Measurements from ENCODE around the gene ERFE. TPM values are rescaled to one million over a fixed set of nuclear protein-coding genes. Genes with fewer than 3 reads are reported as not detected.
A peak's percentile ranks its signal among the peaks of the same experiment; 100 is the strongest.

The ERFE gene
- total RNA-seq, 4 donors from 2014 or later, result 0.35 to 0.94 (median 0.74) TPM; not detected in 1

GRCh38 chr2:238137885-238138284 lies 20.9 kb upstream of the ERFE start:
- H3K9me3 ChIP-seq, result no peaks in the 10 kb centered on the region
- H3K4me3 ChIP-seq, result no peak overlapping the region
- TF ChIP-seq CTCF (IDR thresholded peaks at IDR 0.05) (no peak), POLR2AphosphoS5 (IDR thresholded peaks at IDR 0.05) (no peak), POLR2A (IDR thresholded peaks at IDR 0.05) (no peak), EP300 (IDR thresholded peaks at IDR 0.05) (no peak)
- no peak for ATAC-seq
- H3K27me3 ChIP-seq, result no peaks in the 10 kb centered on the region
- peaks cover 0 to 50% (median 14%) of the 10 kb centered on the region in 3 donors for H3K4me1 ChIP-seq
- H3K27ac ChIP-seq, result peak overlapping the region in 2 of 4 donors; percentile 36 to 39
- 86% methylated on average over 6 of the region's 13 CpGs; no CpG with 5 or more reads in 1 of the 2 donors for WGBS, 2 donors (ENCODE audit: low coverage in 1 of 2)
- H3K36me3 ChIP-seq, result peaks cover 0 to 6% of the 10 kb centered on the region in 2 donors

GRCh38 chr2:238138331-238139195 lies 20.2 kb upstream of the ERFE start, which contains the start of gene KLHL30:
KLHL30 (plus strand) TSS chr2:238138668; CDS start chr2:238140755, 2,087 bp downstream.
- peaks cover 0 to 57% (median 16%) of the 10 kb centered on the region in 3 donors for H3K4me1 ChIP-seq
- peak; percentile 70 for ATAC-seq
- no peak for TF ChIP-seq POLR2A (IDR thresholded peaks at IDR 0.05)
- no peak for TF ChIP-seq EP300 (IDR thresholded peaks at IDR 0.05)
- TF ChIP-seq POLR2AphosphoS5 (IDR thresholded peaks at IDR 0.05), result no peak
- TF ChIP-seq CTCF (IDR thresholded peaks at IDR 0.05), result no peak
- peak within 1 kb of the TSS in 3 of 4 donors; percentile 36 to 66 (median 39) for H3K27ac ChIP-seq
- peak within 1 kb of the TSS; percentile 14 to 48 for H3K4me3 ChIP-seq
- peaks cover 0 to 6% of the 10 kb centered on the region in 2 donors for H3K36me3 ChIP-seq
- H3K9me3 ChIP-seq, result no peaks in the 10 kb centered on the region
- no peaks in the 10 kb centered on the region for H3K27me3 ChIP-seq
- WGBS, 2 donors (ENCODE audit: low coverage in 1 of 2), result no CpG with 5 or more reads among the region's 22 CpGs

- Histone ChIP-seq H3K4me3 (peak overlapping the region; percentile 14 to 48), H3K36me3 (peaks cover 0 to 6% of the 10 kb centered on the region in 2 donors), H3K9me3 (no peaks in the 10 kb centered on the region), H3K27ac (peak overlapping the region in 2 of 4 donors; percentile 39 to 66), H3K4me1 (peaks cover 0 to 61% (median 17%) of the 10 kb centered on the region in 3 donors), H3K27me3 (no peaks in the 10 kb centered on the region)
- 60% methylated on average over 16 of the region's 56 CpGs; no CpG with 5 or more reads in 1 of the 2 donors for WGBS, 2 donors (ENCODE audit: low coverage in 1 of 2)
- ATAC-seq, result peak; percentile 1
- TF ChIP-seq CTCF (IDR thresholded peaks at IDR 0.05) (peak in 3 of 4 experiments; percentile 27 to 62 (median 50)), POLR2A (IDR thresholded peaks at IDR 0.05) (no peak), EP300 (IDR thresholded peaks at IDR 0.05) (no peak), POLR2AphosphoS5 (IDR thresholded peaks at IDR 0.05) (no peak)
These were observed 19.4 kb upstream of the ERFE start for GRCh38 chr2:238139196-238140039.

GRCh38 chr2:238140040-238140439 lies 18.7 kb upstream of the ERFE start:
- peaks cover 0 to 6% of the 10 kb centered on the region in 2 donors for H3K36me3 ChIP-seq
- peaks cover 0 to 61% (median 17%) of the 10 kb centered on the region in 3 donors for H3K4me1 ChIP-seq
- no peak overlapping the region for H3K27ac ChIP-seq
- no peak for ATAC-seq
- no CpG with 5 or more reads among the region's 7 CpGs for WGBS, 2 donors (ENCODE audit: low coverage in 1 of 2)
- no peaks in the 10 kb centered on the region for H3K27me3 ChIP-seq
- no peak overlapping the region for H3K4me3 ChIP-seq
- H3K9me3 ChIP-seq, result no peaks in the 10 kb centered on the region
- no peak for TF ChIP-seq EP300 (IDR thresholded peaks at IDR 0.05)
- no peak for TF ChIP-seq POLR2A (IDR thresholded peaks at IDR 0.05)
- TF ChIP-seq CTCF (IDR thresholded peaks at IDR 0.05), result no peak
- no peak for TF ChIP-seq POLR2AphosphoS5 (IDR thresholded peaks at IDR 0.05)

All from gastroesophageal sphincter (tissue), 4 donors.